PC-3 (cell line): ENCODE data around the gene SMIM38. TPM values are rescaled to one million over a fixed set of nuclear protein-coding genes. Genes with fewer than 3 reads are reported as not detected.

ENCODE experiments used
- ATAC-seq: fragments of 200-7000 bp; cut with Tn5 transposase; 2 replicates; pipeline ENCODE4 v1.9.1; 2020; ENCODE audit warnings: mild to moderate bottlenecking, moderate library complexity
- BruUV-seq: library from RNA; stranded (reverse); fragments of 400-500 nt; replicated peaks from 2 replicates; lab custom pipeline; 2021; lab: Mats Ljungman, UMichigan
- CTCF ChIA-PET: fragments of 300-600 bp; sonication (Branson Sonifier 250); formaldehyde crosslinking; loops from one replicate; lab custom pipeline; 2022; ENCODE audit warnings: antibody characterized with exemption; lab: Charles Lee
- POLR2A ChIA-PET: fragments of 300-600 bp; sonication (Branson Sonifier 250); formaldehyde crosslinking; loops from one replicate; lab custom pipeline; 2022; ENCODE audit warnings: antibody characterized with exemption; ENCODE audit not compliant: unreplicated experiment; lab: Charles Lee
- DNase-seq: peaks from one replicate; pipeline ENCODE4 v3.0.0-alpha.2; 2015
- H2AFZ ChIP-seq: fragments of 300-600 bp; sonication (generic); 2 replicates; pipeline ENCODE4 v1.6.0; 2016; ENCODE audit warnings: antibody characterized with exemption, low read length
- H3F3A ChIP-seq: fragments of 300-600 bp; sonication (generic); one replicate; pipeline ENCODE4 v1.6.0; 2017; ENCODE audit warnings: antibody characterized with exemption, low read length, control low read depth, mild to moderate bottlenecking; ENCODE audit not compliant: unreplicated experiment
- H3K27ac ChIP-seq: fragments of 300-600 bp; sonication (generic); 2 replicates; pipeline ENCODE4 v1.5.1; 2016; ENCODE audit warnings: mild to moderate bottlenecking, low read length
- H3K27me3 ChIP-seq: fragments of 300-600 bp; sonication (generic); 2 replicates; pipeline ENCODE4 v1.6.1; 2016; ENCODE audit warnings: low read length, mixed read lengths
- H3K36me3 ChIP-seq: fragments of 300-600 bp; sonication (generic); 2 replicates; pipeline ENCODE4 v1.6.1; 2016; ENCODE audit warnings: low read depth, mixed run types, low read length, mixed read lengths
- H3K4me1 ChIP-seq: fragments of 300-600 bp; sonication (generic); 2 replicates; pipeline ENCODE4 v1.5.1; 2016; ENCODE audit warnings: low read length; ENCODE audit not compliant: insufficient read depth
- H3K4me2 ChIP-seq: fragments of 300-600 bp; sonication (generic); 2 replicates; pipeline ENCODE4 v1.6.0; 2016; ENCODE audit warnings: low read length
- H3K4me3 ChIP-seq: fragments of 300-600 bp; sonication (generic); 2 replicates; pipeline ENCODE4 v1.5.1; 2016; ENCODE audit warnings: mild to moderate bottlenecking, low read length, mixed read lengths
- H3K79me2 ChIP-seq: fragments of 300-600 bp; sonication (generic); 2 replicates; pipeline ENCODE4 v1.6.1; 2017; ENCODE audit warnings: low read length, mixed read lengths
- H3K9ac ChIP-seq: fragments of 300-600 bp; sonication (generic); 2 replicates; pipeline ENCODE4 v1.6.0; 2016; ENCODE audit warnings: mild to moderate bottlenecking, low read length
- H3K9me2 ChIP-seq: fragments of 300-600 bp; sonication (generic); replicated peaks from 2 replicates; pipeline ENCODE4 v1.6.1; 2016; ENCODE audit warnings: mixed run types, low read length, mixed read lengths
- H3K9me3 ChIP-seq: fragments of 300-600 bp; sonication (generic); 2 replicates; pipeline ENCODE4 v1.6.1; 2016; ENCODE audit warnings: low read length, mixed read lengths
- H4K20me1 ChIP-seq: fragments of 300-600 bp; sonication (generic); 2 replicates; pipeline ENCODE4 v1.6.1; 2016; ENCODE audit warnings: low read length, mixed read lengths
- CTCF ChIP-seq: fragments of 300-600 bp; sonication (generic); conservative IDR thresholded peaks from 2 replicates; pipeline ENCODE4 v1.5.1; 2017; ENCODE audit warnings: antibody characterized with exemption, low read depth, mild to moderate bottlenecking, low read length
- EZH2 ChIP-seq: fragments of 300-600 bp; sonication (generic); IDR thresholded peaks from one replicate; pipeline ENCODE4 v1.6.1; 2017; ENCODE audit warnings: antibody characterized with exemption, mild to moderate bottlenecking, low read length; ENCODE audit not compliant: unreplicated experiment
- EZH2phosphoT487 ChIP-seq: fragments of 300-600 bp; sonication (generic); IDR thresholded peaks from 2 replicates; pipeline ENCODE4 v1.6.1; 2018; ENCODE audit warnings: mild to moderate bottlenecking, antibody characterized with exemption, low read length, borderline replicate concordance
- intact Hi-C: fragments of 100-400 bp; cut with micrococcal nuclease; formaldehyde crosslinking; loops from 2 replicates; pipeline ENCODE4 v1.9.0; 2023
- total RNA-seq: library from RNA; depleted of rRNA; stranded (reverse); fragments of >200 nt; gene quantifications from 2 replicates; pipeline ENCODE4 v1.2.3, GENCODE V29; 2014

Gene SMIM38
- total RNA-seq, 1 experiment from 2014 or later, result 0.04 TPM

DNA sequence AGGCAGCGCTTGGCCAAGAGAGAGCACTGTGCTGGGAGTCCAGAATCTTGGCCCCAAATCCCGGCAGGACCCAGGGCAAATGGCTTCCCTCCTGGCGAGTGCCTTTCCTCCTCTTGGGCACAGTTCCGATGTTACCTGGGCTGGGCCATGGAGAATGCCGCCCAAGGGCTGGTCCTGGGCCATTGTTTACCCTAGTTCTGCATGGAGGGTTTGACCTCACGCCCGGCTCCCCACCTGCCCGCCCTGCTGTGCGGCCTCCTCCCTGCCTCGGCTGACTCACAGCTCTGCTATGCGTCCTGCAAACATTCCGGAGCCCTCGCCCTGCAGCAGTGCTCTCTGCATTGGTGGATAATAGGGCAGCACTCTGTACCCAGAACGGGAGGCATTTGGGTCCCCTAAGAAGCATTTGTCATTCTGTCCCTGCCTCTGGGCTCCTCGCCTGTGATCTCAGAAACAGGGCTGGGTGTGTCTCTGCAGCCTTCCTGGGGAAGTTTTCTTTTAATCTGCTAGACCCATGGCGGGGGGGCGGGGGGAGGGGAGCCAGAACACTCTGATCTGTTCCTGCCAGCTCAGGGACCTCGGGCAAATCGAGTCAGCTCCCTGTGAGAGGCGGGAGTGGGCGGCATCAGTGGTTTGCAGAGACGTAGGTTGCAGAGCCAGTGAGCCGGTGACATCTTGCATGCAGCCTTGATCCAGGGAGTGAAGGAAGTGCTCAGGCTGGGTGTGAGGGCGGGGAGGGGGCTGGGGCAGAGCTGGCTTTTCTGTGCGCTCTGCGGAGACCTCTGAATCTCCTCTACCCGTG is 32.9 kb upstream of the SMIM38 start:
- Histone ChIP-seq H2AFZ (peak overlapping the region; percentile 49), H3K9ac (peak overlapping the region; percentile 75), H3K36me3 (no peaks in the 10 kb centered on the region), H3K4me3 (peak overlapping the region; percentile 41), H3K79me2 (no peaks in the 10 kb centered on the region), H3F3A (peaks cover 6% of the 10 kb centered on the region), H3K9me2 (no peaks in the 10 kb centered on the region), H3K4me2 (peak overlapping the region; percentile 83), H4K20me1 (no peaks in the 10 kb centered on the region), H3K27me3 (no peaks in the 10 kb centered on the region), H3K27ac (peak overlapping the region; percentile 97), H3K9me3 (no peaks in the 10 kb centered on the region), H3K4me1 (peaks cover 32% of the 10 kb centered on the region)
- DNase-seq (peak; percentile 100), ATAC-seq (peak; percentile 94)
- intact Hi-C loops, result loop anchor here (1.0 to 10.0 kb wide), 4 partner anchors 94 to 518 kb away; partner anchors contain the start of gene CCND1
- TF ChIP-seq CTCF (no peak), EZH2phosphoT487 (peak; percentile 92), EZH2 (no peak)
- ChIA-PET POLR2A (interaction anchor here (0.6 to 1.1 kb wide), 5 partner anchors 9 to 710 kb away, joined by 3 to 5 read pairs (median 3); no protein-coding TSS in a partner anchor), CTCF (interaction anchor here (0.8 to 1.5 kb wide), 2 partner anchors 9 to 199 kb away, joined by 3 to 12 read pairs; no protein-coding TSS in a partner anchor)
- BruUV-seq, result TSS peak; percentile 86

- peak overlapping the region; percentile 75 for H3K9ac ChIP-seq
- 0 out of 2 replicates have a peak overlapping the region, but pooled peaks have one; percentile 29 for H2AFZ ChIP-seq
- no TSS peak for BruUV-seq
- ATAC-seq (no peak), DNase-seq (no peak)
- no peaks in the 10 kb centered on the region for H3K79me2 ChIP-seq
- peaks cover 6% of the 10 kb centered on the region for H3F3A ChIP-seq
- H3K27me3 ChIP-seq, result no peaks in the 10 kb centered on the region
- TF ChIP-seq EZH2phosphoT487, result no peak
- TF ChIP-seq CTCF, result no peak; the same call in 1 of the 2 replicates
- no peak for TF ChIP-seq EZH2
- H3K9me3 ChIP-seq, result no peaks in the 10 kb centered on the region
- no peaks in the 10 kb centered on the region for H3K9me2 ChIP-seq
- peak overlapping the region; percentile 41; the same call in 1 of the 2 replicates for H3K4me3 ChIP-seq
- ChIA-PET CTCF (interaction anchor here (0.8 to 1.5 kb wide), 2 partner anchors 8 to 198 kb away, joined by 3 to 12 read pairs; no protein-coding TSS in a partner anchor), POLR2A (interaction anchor here (1.1 kb wide), 1 partner anchor 515 kb away, joined by 4 read pairs; no protein-coding TSS in a partner anchor)
- H3K4me1 ChIP-seq, result peaks cover 32% of the 10 kb centered on the region
- peak overlapping the region; percentile 83 for H3K4me2 ChIP-seq
- H3K27ac ChIP-seq, result peak overlapping the region; percentile 97
- intact Hi-C loops, result loop anchor here (2.0 to 10.0 kb wide), 3 partner anchors 93 to 321 kb away; no protein-coding TSS in a partner anchor
- no peaks in the 10 kb centered on the region for H4K20me1 ChIP-seq
- H3K36me3 ChIP-seq, result no peaks in the 10 kb centered on the region
These were observed 31.9 kb upstream of the SMIM38 start for GRCh38 chr11:69123593-69124545.
